GM12875 (cell line): Measurements from ENCODE around the gene SCNN1A.

ENCODE experiments used
- H3K4me3 ChIP-seq: one replicate; pipeline ENCODE4 v1.5.1; 2011; ENCODE audit warnings: low read depth, low read length, control low read depth
- TF ChIP-seq, protein P1 (sequence below): IDR thresholded peaks from 2 replicates; pipeline ENCODE4 v1.5.1; 2011; ENCODE audit warnings: low read depth, mild to moderate bottlenecking, control low read depth, inconsistent platforms, low read length, moderate library complexity, borderline replicate concordance; ENCODE audit not compliant: insufficient read depth

The SCNN1A gene

DNA sequence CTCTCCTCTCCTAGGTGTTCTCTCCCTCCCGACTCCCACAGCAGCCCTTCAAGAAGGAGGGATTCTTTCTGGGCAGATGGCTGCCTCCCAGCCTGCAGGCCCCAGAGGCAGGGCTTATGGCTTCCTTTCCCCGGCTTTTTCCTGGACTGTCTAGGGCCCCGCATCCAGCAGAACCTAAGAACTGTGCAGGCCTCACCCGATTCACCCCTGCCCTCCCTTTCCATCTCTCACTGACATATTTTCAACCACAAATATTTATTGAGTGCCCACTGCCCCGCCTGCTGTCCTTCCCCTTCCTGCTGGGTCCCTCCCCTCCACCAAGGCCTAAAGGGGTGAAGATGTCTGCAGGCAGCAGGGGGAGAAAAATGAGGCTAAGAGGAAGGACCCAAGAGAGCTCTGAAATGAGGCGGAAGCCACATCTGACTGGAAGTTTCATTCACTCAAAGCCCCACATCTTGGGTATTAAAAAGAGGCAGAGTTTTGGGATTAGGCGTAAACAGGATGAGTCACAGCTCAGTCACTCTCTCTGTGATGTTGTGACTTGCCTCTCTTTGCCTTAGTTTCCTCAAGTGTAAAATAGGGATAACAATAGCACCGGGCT lies 2.9 kb downstream of the SCNN1A start:
- H3K4me3 ChIP-seq, result no peak overlapping the region
- TF ChIP-seq, protein P1, sequence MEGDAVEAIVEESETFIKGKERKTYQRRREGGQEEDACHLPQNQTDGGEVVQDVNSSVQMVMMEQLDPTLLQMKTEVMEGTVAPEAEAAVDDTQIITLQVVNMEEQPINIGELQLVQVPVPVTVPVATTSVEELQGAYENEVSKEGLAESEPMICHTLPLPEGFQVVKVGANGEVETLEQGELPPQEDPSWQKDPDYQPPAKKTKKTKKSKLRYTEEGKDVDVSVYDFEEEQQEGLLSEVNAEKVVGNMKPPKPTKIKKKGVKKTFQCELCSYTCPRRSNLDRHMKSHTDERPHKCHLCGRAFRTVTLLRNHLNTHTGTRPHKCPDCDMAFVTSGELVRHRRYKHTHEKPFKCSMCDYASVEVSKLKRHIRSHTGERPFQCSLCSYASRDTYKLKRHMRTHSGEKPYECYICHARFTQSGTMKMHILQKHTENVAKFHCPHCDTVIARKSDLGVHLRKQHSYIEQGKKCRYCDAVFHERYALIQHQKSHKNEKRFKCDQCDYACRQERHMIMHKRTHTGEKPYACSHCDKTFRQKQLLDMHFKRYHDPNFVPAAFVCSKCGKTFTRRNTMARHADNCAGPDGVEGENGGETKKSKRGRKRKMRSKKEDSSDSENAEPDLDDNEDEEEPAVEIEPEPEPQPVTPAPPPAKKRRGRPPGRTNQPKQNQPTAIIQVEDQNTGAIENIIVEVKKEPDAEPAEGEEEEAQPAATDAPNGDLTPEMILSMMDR, result no peak

GRCh38 chr12:6370994-6371754 lies 4.2 kb downstream of the SCNN1A start:
- TF ChIP-seq, protein P1, result no peak
- no peak overlapping the region for H3K4me3 ChIP-seq

DNA sequence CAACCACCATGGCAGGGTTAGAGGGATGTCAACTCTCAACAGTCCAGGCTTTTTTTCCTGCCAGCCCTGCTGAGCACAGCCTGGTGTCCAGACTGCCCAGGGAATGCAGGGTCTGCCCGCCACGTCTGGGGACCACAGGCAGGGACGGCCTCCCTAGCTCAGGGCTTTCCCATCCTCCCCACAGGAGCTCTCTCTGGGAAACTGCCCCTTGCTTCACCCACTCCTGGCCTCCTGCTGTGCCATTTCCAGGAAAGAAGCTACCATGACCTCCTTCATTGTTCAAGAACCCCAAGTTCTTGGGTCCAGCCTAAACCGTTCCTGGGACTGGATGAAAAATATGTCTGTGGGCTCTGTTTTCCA lies 4.8 kb downstream of the SCNN1A start:
- no peak overlapping the region for H3K4me3 ChIP-seq
- TF ChIP-seq, protein P1, result no peak

DNA sequence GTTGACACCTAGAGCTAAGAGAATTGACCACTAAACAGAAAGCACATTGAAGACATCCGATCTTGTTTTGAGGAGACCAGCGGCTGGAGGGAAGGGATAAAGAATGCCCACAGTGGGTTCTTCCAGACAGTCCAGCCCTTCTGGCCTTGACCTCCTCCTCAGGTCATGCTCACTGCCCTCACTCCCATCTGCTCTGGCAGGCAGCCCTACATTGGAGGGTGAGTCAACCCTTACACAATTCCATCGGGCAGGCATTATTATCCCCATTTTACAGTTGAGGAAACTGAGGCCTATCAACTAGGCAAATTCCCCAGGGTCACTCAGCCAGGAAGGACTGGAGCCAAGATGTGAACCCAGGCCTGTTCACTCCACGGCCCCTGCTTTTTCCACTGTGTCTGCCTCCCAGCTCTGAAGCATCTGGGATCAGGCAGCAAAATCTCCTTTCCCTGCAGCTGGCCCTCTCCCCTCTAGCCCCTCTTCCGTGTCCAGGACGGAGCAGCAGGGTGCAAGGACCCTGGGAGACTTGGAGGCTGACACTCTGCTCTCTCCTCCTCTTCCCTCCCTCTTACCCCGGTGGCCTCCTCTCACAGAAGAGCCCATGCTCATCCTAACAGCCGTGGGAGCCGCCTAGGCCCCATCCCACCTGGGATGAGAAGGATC lies 5.3 kb downstream of the SCNN1A start:
- H3K4me3 ChIP-seq, result no peak overlapping the region
- TF ChIP-seq, protein P1, result no peak

GRCh38 chr12:6368906-6369525 lies 6.3 kb downstream of the SCNN1A start:
- H3K4me3 ChIP-seq, result no peak overlapping the region
- TF ChIP-seq, protein P1, result no peak

DNA sequence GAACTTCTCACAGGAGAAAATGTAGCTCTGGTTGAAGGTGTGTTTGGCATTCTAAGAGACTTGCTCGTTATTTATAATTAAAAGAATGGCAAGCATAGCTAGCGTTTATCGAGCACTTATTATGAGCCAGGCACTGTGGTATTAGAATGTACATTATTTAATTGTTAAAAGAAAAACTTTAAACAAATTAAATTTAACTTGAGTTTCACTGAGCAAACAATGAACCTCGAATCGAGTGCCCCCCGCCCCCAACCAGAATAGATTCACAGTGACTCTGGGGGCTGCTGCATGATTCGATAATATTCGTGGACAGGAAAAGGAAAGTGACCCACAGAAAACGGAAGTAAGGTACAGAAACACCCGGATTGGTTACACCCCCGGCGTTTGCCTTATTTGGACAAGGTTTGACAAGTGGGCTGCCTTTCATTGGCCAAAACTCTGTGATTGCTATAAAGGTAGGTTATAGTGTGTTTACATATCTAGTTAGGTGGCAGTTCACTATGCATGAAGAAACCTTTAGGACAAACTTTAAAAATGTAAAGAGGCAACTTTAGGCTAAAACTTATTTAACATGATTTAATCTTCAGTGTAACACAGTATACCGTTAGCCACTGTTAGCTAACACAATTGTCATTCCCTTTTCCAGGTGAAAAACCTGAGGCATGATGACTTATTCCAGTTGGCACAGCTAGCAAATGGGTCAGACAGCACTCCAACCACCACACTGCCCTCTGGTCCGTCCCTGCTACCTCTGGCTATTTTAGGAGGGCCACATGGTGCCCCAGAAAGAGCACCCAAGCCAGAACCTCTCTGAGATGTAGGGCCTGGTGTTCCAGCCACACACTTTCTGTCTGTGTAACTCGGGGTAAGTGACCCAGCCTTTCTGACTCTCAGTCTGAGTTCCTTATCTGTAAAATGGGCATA lies 7.1 kb downstream of the SCNN1A start:
- H3K4me3 ChIP-seq, result no peak overlapping the region
- TF ChIP-seq, protein P1, result no peak
